ENCODE data around the gene PCDH9.
A peak's percentile ranks its signal among the peaks of the same experiment; 100 is the strongest.

The PCDH9 gene

DNA sequence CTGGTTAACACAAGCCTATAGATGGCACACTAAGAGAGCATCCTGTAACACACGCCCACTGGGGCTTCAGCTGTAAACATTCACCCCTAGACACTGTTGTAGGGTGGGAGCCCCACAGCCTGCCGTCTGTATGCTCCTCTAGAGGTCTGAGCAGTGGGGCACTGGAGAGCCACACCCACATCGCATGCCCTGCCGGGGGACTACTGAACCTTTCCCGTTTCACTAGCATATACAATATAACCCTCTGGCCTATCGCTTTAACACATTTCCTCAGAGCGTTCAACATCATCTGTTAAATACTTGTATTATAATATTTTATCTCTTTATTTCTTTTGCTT is 73.4 kb downstream of the PCDH9 start:
- DNase-seq (ENCODE audit: low read depth): no peak

DNA sequence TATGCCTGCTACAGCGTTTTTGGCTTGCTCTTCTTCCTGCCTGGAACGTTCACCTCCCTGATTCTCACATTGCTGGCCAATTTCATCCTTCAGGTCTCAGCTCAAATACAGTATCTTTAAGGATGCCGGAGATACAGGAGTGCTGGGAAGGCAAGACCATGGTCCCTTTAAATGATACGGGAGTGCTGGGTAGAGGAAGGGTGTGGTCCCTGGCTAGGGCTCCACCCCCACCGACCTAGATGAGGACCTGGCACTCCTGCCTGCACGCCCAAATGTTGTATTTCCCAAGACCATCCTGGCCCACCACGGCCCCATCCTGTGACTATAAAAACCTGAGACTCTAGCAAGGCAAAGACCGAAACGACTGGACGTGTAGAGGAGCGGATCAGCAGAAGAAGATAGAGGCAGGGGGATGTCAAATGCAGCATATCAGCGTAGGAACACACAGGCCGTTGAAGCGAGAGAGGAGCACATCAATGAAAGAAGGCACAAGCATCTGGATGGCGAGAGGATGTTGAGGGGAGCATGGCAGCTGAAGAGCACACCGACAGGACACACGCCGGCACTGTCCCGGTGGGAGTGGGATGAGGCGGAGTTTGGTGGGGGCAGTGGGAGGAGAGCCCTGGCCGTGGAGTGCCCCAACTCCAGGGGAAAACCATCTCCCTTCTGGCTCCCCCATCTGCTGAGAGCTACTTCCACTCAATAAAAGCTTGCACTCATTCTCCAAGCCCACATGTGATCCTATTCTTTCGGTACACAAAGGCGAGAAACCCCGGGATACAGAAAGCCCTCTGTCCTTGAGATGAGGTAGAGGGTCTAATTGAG is 74.0 kb downstream of the PCDH9 start:
- DNase-seq (ENCODE audit: low read depth): no peak

DNA sequence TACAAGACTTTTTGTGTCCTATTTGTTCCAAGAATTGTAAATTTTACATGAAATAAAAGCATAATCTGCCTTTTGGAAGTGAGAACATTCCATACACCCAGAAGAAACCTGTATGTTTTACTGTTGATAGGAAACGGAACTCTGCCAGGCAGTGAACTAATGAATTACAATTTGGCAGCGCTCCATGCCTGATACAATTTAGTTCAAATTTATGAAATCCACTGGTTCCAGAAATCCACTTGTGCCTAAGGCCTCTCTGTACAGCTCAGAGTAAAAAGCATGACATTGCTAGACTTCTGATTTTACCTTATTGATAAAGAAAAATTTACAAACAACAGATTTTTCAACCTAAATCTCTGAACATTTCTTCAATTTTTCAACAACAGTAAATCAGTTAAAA is 78.1 kb downstream of the PCDH9 start:
- no peak for DNase-seq (ENCODE audit: low read depth)

DNA sequence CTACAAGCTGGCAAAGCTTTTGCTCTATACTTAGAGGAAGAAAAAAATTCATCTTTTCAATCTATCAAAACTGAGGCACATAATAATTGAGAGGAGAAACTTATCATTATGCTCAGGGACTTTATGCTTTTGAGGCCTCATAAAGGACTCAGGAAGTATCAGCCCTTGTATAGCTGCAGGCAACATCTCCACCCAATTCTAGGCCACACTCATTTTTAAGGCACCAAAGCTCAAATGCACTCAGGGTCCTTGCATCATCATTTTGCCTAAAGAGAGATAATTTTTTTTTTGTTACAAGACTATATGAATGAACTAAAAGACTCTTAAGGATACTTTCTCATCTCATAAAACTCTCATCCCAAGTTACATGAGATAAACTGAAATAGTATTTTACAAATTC is 78.5 kb downstream of the PCDH9 start:
- no peak for DNase-seq (ENCODE audit: low read depth)

DNA sequence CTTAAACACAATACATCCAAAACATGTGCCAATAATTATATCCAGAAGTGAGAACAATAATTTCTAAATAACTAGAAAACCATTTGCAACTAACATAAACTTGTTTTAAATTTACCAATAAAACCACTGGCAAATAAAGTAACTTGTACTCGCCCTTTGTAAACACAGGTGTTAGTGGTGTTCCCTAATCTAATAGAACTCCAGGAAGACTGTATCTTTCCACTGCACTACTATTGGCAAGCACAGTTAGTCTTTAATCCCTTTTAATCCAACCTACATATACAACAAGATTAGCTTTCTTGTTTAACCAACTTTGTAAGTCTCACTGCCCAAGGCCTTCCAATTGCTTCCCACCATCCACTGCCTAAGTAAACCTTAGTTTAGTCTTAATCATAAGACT is 79.5 kb downstream of the PCDH9 start:
- DNase-seq (ENCODE audit: low read depth): no peak

DNA sequence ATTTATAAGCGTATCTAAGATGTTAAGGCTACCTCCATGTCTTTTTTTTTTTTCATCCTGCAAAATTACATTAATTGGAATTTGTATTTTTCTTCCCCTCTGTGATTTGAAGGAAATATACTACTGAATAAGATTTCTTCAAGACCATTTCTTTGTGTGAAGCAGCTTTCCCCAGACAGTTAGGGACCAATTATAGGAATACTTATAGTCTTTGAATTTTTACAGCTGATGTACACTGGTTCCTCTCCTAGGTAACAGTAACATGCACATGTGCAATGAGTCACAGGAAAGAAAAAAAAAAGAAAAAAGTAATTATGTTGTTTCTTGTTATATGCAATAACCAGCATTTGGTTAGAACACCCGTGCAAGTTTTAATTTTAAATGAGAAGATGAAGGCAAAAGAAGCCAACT is 82.0 kb downstream of the PCDH9 start:
- DNase-seq (ENCODE audit: low read depth): peak; percentile 0

DNA sequence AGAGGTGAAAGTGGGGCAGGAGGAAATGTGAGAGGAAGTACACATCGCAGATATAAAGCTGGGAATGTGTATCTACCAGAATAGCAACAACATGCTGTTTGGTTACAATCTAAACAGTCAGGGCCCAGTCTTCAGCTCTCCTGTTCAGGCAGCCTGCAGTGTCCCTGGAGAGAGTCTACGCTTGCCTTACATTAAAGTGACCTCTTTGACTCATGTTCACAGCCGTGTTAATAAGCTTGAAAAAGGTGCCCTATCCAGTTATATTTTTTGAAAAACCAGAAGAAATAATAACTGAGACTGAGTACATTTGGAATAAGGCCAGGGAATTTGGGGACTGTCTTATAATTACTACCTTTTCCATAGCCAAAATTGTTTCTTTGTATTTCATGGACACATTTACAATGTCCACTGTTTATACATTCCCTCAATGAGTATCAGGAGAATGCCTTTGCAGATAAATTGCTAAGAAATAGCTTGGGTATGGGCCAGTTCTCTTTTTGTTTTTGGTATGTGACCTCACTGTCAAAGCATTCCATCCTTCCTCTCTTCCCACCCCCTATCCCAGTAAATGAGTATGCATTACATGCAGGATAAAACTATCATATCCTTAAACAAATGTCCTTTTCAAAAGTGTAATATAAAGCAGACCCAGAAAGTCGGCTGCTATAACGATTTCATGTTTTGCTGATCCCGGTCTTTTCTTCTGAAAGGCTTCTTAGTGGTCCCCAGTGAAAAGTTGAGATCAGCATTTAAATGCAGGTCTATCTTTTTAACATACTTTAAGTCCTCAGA is 82.6 kb downstream of the PCDH9 start:
- DNase-seq (ENCODE audit: low read depth): peak; percentile 43

DNA sequence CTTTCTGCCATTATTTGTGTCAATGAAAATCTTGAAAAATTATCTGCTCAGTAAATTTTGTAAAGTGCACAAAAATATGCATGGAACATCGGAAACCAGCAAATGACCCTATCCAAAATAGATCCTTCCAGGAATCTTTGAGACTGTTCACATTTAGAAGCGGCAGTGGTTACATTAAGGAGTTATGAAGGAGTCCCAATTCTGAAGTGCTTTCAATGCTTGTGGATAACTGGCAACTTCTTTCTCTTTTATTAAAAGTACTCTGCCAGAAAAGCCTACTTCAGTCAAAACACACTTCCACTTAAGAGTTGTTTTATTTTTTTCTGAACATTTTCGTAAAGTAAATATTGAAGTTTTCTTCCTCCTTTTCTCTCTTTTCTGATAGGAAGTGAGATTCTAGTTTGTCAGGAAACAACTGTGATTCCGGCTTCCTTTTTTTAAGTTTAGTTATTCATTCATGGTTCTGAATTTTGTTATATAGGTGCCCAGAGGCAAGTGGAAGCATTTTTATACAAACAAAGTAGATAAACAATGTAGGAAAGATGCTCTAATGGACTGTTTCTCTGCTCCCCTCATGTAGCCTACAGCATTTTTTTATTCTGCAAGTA is 83.5 kb downstream of the PCDH9 start:
- no peak for DNase-seq (ENCODE audit: low read depth)

DNA sequence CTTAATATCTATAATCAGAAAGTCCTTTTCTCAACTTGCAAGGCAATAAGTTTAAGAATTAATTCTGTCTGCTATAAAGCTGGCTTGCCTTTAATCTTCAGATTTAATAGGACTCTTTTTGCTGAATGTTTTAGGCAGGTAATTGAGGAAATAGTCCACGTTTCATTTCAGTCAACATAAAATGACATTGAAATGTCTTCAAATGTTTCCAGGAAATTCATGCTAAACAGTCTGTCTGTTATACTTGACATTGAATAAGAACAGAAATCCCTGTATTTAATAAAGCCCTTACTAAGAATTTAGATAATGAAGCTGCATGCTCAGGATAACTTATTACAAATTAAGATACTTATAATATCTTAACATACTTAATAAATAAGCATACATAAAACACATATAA is 84.2 kb downstream of the PCDH9 start:
- DNase-seq (ENCODE audit: low read depth): no peak

DNA sequence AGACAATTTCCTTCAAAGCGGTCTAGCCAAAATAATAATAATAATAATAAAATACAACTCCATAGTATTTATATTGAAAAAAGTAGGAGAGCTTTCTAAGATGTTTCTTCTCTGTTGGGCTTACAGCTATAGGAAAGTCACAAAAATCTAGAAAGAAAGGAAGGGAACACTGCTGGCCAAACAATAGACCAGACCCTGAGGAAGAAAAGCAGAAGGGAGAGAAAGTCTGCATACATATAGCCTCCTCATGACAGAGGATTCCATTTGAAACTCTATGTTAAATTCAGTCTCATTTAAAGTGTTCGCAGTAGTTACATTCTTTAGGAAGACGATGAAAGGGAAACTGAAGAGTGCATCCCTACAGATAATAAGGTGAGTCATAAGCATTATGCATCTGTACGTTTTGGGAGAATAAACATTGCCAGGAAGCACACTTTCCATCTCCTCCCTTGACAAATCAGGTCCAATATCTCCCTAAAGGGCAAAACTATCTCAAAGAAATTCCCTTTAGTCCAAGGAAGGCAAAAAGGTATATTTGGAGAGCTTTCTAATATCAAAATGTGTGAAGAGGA is 86.5 kb downstream of the PCDH9 start:
- DNase-seq (ENCODE audit: low read depth): no peak

DNA sequence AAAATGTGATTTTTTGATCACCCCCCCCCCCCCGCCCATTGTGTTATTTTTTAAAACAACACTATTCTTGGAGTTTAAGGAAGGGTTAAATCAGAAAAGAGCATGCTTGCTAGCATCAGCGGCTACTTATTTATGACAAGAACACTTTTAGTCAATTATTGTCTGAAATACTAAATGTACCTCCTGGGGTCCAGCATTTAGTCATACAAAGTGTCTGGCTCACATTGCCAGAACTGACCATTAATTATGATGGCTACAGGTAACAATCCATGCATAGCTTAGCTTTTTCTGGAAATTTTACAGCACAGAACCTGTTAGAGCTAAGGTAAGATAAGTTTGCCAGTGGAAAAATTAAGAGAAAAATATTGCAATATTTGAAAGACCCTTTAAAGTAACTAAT is 90.1 kb downstream of the PCDH9 start:
- DNase-seq (ENCODE audit: low read depth): no peak

DNA sequence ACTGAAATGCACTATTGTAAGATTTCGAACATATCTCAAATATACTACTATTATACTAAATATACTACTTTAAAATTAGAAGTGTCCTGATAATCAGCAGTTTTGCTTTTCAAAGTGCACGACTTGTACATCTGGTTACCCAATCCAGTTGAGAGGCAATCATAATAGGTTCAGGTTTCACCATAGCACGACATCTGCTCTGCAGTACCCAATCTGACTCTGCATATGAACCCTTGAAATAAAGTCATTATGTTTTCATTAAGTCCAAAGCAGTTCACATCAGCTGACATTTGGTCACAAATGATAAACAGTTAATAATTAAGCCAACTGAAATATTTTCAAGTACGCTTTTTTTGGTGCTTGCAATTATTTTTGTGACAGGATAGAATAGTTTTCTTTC is 90.6 kb downstream of the PCDH9 start:
- no peak for DNase-seq (ENCODE audit: low read depth)

DNA sequence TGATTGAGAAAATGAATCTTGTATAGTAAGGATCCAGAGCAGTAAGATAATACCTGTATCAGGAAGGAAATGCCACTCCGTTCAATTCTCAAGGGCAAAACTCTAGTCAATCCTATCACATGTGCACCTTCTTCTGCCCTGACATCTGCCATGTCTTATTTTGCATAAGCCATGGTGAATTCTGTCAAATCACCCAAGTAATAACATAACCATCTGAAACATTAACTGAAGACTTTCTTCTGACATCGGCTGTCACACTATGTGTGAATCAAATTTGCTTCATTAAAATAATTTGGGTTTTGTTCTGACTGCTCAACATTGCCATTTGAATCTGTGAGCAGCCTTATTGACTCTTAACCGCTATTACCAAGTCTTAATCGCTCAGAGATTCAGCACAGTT is 91.2 kb downstream of the PCDH9 start:
- DNase-seq (ENCODE audit: low read depth): no peak

DNA sequence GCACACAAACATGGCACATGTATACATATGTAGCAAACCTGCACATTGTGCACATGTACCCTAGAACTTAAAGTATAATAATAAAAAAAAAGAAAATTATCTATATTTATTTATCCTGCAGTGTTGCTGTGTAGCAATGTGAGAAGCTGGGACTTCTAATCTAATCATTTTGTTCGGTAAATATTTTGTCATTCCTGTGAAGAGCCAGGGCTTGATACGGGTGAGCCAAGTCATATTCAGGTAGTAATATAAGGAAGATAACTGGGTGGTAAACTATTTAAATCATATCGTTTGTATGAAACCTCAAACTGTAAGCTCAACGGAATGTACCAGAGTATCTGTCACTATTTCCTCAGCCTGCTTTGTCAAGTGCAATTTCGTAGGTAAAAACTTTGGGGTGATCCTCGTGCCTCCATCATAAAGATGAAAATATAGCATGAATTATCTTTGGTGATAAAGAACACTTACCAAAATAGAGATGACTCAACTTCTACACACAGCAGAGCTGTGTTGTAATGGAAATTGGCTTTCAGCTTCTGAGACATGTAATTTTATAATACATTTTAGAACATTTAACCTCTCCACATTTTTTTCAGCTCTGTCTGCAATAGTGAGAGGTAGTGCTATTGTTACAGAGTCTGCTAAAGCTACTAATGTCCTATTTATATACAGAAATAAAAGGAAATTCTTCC is 92.9 kb downstream of the PCDH9 start:
- DNase-seq (ENCODE audit: low read depth): no peak

DNA sequence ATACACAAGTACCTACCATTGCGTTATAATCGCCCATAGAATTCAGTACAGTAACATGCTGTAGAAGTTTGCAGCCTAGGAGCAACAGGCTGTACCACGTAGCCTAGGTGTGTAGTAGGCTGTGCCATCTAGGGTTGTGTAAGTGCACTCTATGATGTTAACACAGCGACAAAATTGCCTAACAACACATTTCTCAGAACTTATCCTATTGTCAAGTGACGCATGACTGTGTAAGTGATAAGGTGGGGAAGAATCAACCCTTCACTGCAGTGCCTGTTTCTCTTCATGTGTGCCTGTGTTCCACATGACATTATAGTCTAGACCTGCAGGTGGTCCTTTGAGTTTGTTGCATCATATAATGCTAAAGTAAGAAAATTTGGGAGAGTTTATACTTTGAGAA is 94.0 kb downstream of the PCDH9 start:
- no peak for DNase-seq (ENCODE audit: low read depth)

DNA sequence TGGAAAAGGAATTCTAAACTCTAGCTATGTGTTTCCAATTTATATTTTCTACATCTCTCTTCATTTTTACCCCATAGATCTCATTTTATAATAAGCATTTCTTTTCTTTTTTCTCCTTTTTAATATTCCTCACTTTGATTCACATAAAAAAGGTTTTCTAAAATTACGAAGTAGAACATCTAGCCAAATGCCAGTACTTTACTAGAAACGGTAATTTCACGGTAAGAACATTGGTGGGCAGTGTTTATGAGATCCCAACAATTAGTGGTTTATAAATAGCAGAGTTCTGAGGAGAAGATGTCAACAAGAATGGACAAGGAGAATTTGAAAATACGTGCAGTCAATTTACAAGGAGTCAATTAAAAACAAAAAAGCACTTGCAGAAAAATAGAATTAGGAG is 94.8 kb downstream of the PCDH9 start:
- no peak for DNase-seq (ENCODE audit: low read depth)

DNA sequence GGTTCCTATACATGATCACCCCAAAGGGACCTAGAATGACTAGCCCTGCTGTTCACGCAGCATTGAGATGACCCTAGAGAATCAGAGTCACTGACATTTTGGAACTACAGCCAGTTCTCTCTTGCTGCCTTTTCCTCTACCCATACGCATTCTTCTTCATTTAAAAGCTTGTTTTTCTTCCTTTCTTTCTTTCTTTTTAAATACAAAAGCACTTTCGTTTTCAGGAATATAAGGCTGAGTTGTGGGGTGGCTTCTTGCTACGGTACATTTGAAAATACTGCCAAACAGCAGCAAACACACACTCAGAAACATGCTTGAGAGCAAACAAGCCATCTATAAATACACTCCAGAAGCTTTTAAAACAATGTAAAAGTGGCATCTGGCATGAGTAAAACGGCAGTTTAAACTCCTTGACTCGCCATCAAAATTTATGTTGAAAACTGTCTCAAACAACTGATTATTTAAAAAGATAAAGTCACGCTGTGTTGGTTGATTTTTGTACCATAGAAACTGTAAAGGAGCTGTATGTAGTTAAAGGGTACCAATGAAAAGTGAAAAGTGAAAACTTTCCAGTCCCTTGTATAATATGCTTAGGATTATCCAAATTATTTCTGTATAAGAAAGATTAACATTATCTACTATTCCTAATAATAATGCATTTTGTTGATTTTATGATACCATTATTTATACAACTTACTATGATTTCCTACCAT is 95.6 kb downstream of the PCDH9 start:
- no peak for DNase-seq (ENCODE audit: low read depth)

DNA sequence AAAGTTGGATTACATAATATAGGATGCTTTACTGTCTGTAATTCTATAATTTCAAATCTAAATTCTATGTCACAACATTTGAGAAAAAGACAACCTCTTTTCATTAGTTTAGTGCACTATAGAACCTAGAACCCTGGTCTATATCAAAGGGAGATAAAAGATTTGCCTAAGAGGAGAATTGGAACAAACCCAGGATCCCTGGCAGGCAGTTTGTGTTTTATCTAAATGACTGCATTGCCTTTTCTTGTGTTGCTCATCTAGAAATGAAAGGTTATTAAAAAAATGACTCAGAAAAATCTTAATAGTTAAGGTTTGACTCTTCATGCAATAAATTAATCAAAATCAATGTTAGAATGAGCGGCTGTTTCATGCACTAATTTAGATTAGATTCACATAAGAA is 96.7 kb downstream of the PCDH9 start:
- DNase-seq (ENCODE audit: low read depth): no peak

DNA sequence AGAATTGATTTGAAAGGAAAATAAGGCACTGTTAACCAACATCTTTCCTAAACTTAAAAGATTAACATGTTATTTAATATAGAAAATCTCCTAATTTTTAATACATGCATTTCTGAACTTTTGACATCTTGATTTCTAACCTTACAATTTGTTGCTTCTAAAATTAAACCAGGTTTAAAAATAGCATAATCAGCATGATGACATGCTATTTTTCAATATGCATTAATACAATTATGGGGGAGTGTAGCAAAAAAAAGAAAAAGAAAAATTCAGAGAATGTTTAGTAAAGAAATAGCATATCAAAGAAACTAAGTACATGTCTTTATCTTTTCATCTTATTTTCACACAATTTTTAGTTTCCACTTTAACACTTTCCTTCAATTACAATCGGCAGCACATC is 98.7 kb downstream of the PCDH9 start:
- no peak for DNase-seq (ENCODE audit: low read depth)

DNA sequence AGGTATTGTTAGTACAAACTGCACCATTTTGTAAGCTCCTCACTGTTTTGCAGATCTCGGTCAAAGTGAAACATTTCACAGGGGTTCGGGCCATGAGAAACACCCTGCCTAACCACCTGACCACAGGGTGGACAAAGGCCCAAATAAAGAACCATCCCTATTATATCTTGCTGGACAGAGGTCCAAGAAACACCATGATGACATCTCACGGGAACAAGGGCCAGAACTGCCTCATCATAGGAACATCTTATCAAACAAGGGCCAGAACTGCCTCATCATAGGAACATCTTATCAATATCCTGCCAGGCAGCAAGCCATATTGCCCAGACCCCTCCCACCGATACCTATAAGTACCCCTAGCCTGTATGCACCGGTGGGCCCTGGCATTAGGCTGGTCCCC is 99.7 kb downstream of the PCDH9 start:
- no peak for DNase-seq (ENCODE audit: low read depth)

DNA sequence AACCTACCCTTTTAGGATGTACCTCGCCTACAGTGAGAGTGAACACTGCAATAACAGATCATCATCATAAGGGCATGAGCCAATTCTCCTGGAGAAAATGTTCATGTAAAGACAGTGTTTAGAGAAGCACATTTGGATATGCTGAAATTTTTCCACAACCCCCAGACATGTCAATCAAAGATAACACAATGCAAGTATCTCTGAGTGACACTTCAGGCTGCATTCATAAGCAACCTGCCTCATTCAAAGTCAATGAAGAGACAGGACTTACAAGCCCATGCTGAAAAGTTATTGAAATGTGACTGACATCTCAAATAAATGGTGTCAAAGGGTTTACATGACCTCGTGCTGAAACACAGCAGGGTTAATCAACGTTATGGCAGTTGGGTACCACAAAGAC is 102.0 kb downstream of the PCDH9 start:
- no peak for DNase-seq (ENCODE audit: low read depth)

DNA sequence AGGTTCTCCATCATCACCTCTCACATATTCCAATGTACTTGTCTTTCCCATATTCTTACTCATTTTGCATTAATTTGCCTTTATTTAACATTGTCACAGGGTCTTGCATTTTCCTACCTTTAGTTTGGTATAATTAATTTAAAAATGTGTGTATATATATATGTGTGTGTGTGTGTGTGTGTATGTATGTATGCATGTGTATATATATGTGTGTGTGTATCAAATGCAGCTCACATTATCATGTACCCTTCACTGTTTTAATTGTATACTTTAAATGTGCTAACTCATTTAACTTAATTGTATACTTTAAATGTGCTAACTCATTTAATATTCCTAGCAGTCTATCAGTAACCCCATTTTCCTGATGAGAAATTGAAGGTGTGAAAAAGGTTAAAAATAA is 104.5 kb downstream of the PCDH9 start:
- DNase-seq (ENCODE audit: low read depth): no peak

Measured in HS-27A (cell line).